Measurements from ENCODE around the gene PHF21A. TPM values are rescaled to one million over a fixed set of nuclear protein-coding genes. Genes with fewer than 3 reads are reported as not detected.

Gene PHF21A
- total RNA-seq, 1 experiment from 2014 or later: 20.5 TPM

- CTCF ChIA-PET: interaction anchor here (0.7 kb wide), 1 partner anchor 22 kb away, joined by 5 read pairs; no protein-coding TSS in a partner anchor
- no peak for TF ChIP-seq CTCF (IDR thresholded peaks at IDR 0.05; ENCODE audit: unreplicated experiment)
- Mint-ChIP-seq H3K9me3 (ENCODE audit: low read depth, unreplicated experiment) (no peaks in the 10 kb centered on the region), H3K27me3 (ENCODE audit: unreplicated experiment) (peaks cover 62% of the 10 kb centered on the region), H3K4me3 (ENCODE audit: low read depth, unreplicated experiment) (no peak overlapping the region), H3K27ac (ENCODE audit: unreplicated experiment) (no peak overlapping the region), H3K4me1 (ENCODE audit: low read depth, unreplicated experiment) (peaks cover 6% of the 10 kb centered on the region), H3K36me3 (ENCODE audit: insufficient read depth, unreplicated experiment) (peaks cover 20% of the 10 kb centered on the region)
- intact Hi-C loops (cut with micrococcal nuclease; ENCODE audit: unreplicated experiment): loop anchor here (1.0 kb wide), 1 partner anchor 20 kb away; no protein-coding TSS in a partner anchor
- no peak for DNase-seq
- BruUV-seq (replicated peaks): no TSS peak
These were observed 225.5 kb downstream of the PHF21A start for GRCh38 chr11:45895553-45896259.

DNA sequence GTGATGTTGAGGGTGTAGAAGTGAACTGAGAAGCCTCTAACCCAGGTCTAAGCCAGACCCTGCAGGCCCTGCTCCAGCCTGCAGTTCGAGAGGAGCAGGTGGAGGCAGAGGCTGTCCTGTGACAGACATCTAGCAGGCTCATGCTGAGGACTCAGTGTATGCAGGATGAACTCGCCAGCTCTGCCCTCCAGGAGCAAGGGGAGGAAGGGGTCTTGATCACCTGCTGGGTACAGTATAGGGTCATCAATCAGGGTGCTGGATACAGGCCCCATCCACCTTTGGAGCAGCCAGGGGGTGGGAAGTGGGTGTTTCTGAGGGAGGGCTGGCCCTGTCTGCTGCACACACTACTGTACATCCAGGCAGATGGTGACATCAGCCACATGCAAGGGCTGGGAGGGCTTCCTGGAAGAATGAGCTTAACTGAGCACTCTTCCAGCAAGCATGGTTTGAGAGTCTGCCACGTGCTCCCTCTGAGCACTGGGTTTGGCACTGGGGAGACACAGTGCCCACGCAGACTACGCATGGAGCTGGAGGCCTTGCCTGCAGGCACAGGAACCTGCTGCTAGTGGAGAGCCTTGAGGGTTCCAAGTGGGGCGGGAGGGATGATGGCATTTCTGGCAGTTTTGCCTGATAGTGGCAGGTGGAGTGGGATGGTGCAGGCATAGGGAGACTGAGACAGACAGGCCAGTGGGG lies 226.6 kb downstream of the PHF21A start:
- DNase-seq: no peak
- H3K27ac Mint-ChIP-seq (ENCODE audit: unreplicated experiment): no peak overlapping the region
- no TSS peak for BruUV-seq (replicated peaks)
- no peak for TF ChIP-seq CTCF (IDR thresholded peaks at IDR 0.05; ENCODE audit: unreplicated experiment)
- CTCF ChIA-PET: interaction anchor here (0.6 to 0.7 kb wide), 2 partner anchors 21 to 35 kb away, joined by 3 to 5 read pairs; no protein-coding TSS in a partner anchor
- H3K4me1 Mint-ChIP-seq (ENCODE audit: low read depth, unreplicated experiment): no peaks in the 10 kb centered on the region
- peaks cover 62% of the 10 kb centered on the region for H3K27me3 Mint-ChIP-seq (ENCODE audit: unreplicated experiment)
- peaks cover 12% of the 10 kb centered on the region for H3K36me3 Mint-ChIP-seq (ENCODE audit: insufficient read depth, unreplicated experiment)
- no peak overlapping the region for H3K4me3 Mint-ChIP-seq (ENCODE audit: low read depth, unreplicated experiment)
- H3K9me3 Mint-ChIP-seq (ENCODE audit: low read depth, unreplicated experiment): no peaks in the 10 kb centered on the region
- intact Hi-C loops (cut with micrococcal nuclease; ENCODE audit: unreplicated experiment): no loop called here

DNA sequence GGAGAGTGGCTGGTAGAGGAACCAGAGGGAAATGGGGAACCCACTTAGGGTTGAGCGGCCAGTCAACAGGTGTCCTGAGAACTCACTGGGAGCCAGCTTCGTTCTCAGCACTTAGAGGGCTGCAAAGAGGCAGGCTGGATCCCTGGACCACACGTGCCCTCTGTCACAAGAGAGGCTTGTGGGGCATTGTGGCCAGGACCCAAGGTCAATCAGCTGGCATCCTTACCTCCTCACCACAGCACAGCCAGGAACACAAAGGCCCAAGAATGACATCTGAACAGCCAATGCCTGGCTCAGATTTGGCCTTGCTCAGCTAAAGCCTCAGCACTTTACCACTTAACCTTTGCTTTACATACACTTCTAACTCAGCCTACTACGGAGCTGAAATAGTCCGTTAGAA lies 228.4 kb downstream of the PHF21A start:
- intact Hi-C loops (cut with micrococcal nuclease; ENCODE audit: unreplicated experiment): no loop called here
- TF ChIP-seq CTCF (IDR thresholded peaks at IDR 0.05; ENCODE audit: unreplicated experiment): no peak
- no peaks in the 10 kb centered on the region for H3K4me1 Mint-ChIP-seq (ENCODE audit: low read depth, unreplicated experiment)
- no TSS peak for BruUV-seq (replicated peaks)
- H3K4me3 Mint-ChIP-seq (ENCODE audit: low read depth, unreplicated experiment): no peak overlapping the region
- H3K9me3 Mint-ChIP-seq (ENCODE audit: low read depth, unreplicated experiment): no peaks in the 10 kb centered on the region
- CTCF ChIA-PET: no interaction called here
- no peak for DNase-seq
- no peak overlapping the region for H3K27ac Mint-ChIP-seq (ENCODE audit: unreplicated experiment)
- peaks cover 61% of the 10 kb centered on the region for H3K27me3 Mint-ChIP-seq (ENCODE audit: unreplicated experiment)
- no peaks in the 10 kb centered on the region for H3K36me3 Mint-ChIP-seq (ENCODE audit: insufficient read depth, unreplicated experiment)

DNA sequence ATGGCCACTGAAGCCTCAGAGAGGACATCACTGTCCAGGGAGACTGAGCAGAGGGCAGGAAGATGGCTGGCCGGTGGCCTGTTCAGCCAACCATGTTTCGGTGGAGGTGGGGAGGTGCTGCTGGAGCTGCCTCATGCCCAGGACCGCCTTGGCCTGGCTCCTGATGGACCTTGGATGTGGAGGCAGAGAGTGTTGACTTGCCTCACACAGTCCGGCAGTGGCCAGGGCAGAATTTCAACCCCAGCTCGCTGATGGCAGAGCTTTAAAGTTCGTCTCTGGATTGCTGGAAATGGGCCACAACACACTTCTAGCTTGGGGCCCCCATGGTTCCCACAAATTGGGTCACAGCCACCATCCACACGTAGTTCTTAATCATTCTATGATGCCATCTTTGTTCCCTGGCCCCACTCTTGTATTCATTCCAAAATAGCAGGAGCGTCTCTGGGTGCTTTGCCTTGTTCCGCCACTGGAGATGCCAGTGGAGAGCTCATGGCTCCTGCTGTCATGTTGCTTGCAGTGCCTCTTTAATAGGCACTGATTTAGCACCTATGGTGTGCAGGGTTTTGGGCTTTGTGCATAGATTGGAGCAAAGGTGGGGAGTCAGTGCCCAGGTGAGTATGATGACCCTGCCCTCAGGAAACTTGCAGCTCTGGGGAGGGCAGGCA lies 230.2 kb downstream of the PHF21A start:
- peaks cover 59% of the 10 kb centered on the region for H3K27me3 Mint-ChIP-seq (ENCODE audit: unreplicated experiment)
- H3K9me3 Mint-ChIP-seq (ENCODE audit: low read depth, unreplicated experiment): no peaks in the 10 kb centered on the region
- no TSS peak for BruUV-seq (replicated peaks)
- intact Hi-C loops (cut with micrococcal nuclease; ENCODE audit: unreplicated experiment): no loop called here
- H3K27ac Mint-ChIP-seq (ENCODE audit: unreplicated experiment): no peak overlapping the region
- no peaks in the 10 kb centered on the region for H3K4me1 Mint-ChIP-seq (ENCODE audit: low read depth, unreplicated experiment)
- no peak for DNase-seq
- no peaks in the 10 kb centered on the region for H3K36me3 Mint-ChIP-seq (ENCODE audit: insufficient read depth, unreplicated experiment)
- no peak overlapping the region for H3K4me3 Mint-ChIP-seq (ENCODE audit: low read depth, unreplicated experiment)
- CTCF ChIA-PET: interaction anchor here (0.5 to 0.6 kb wide), 2 partner anchors 86 to 1732 kb away, joined by 3 read pairs; no protein-coding TSS in a partner anchor
- no peak for TF ChIP-seq CTCF (IDR thresholded peaks at IDR 0.05; ENCODE audit: unreplicated experiment)

All from Calu3 (cell line).